Activated T-helper 1 cell treated with Interleukin-2 at 50 U/mL for 16 hours (primary cell): Measurements from ENCODE around the gene ITK.
"Not testable (repeated sequence)": the region's sequence is repeated elsewhere in the genome, so short reads cannot be mapped to it uniquely, and the experiment has no call there.

ENCODE experiments used
- DNase-seq: peaks from one replicate; pipeline ENCODE4 v3.0.0-alpha.2; 2020; ENCODE audit warnings: low read depth

Gene ITK

GRCh38 chr5:157212307-157212706 is 31.7 kb downstream of the ITK start:
- no peak for DNase-seq

- DNase-seq, result no peak
Measured at GRCh38 chr5:157213527-157214243, 33.0 kb downstream of the ITK start.

GRCh38 chr5:157214415-157214814 is 33.8 kb downstream of the ITK start:
- DNase-seq, result no peak

- DNase-seq, result no peak
Measured at GRCh38 chr5:157214861-157215513, 34.3 kb downstream of the ITK start.

GRCh38 chr5:157215514-157216167 is 35.0 kb downstream of the ITK start:
- DNase-seq, result no peak

- DNase-seq, result no peak
Measured at GRCh38 chr5:157216391-157217142, 35.9 kb downstream of the ITK start.

- peak; percentile 31 for DNase-seq
Measured at GRCh38 chr5:157217289-157218024, 36.8 kb downstream of the ITK start.

GRCh38 chr5:157219491-157220271 is 39.0 kb downstream of the ITK start:
- no peak for DNase-seq

GRCh38 chr5:157221959-157222358 is 41.3 kb downstream of the ITK start:
- no peak for DNase-seq

GRCh38 chr5:157222506-157223230 is 42.0 kb downstream of the ITK start:
- peak; percentile 31 for DNase-seq

- DNase-seq, result no peak
Measured at GRCh38 chr5:157225469-157226422, 45.1 kb downstream of the ITK start.

- DNase-seq, result no peak
Measured at GRCh38 chr5:157230610-157231009, 50.0 kb downstream of the ITK start.

GRCh38 chr5:157232706-157233105 is 52.1 kb downstream of the ITK start:
- DNase-seq, result no peak

- DNase-seq, result no peak
Measured at GRCh38 chr5:157233515-157233914, 52.9 kb downstream of the ITK start.

GRCh38 chr5:157236423-157236822 is 55.8 kb downstream of the ITK start:
- DNase-seq, result no peak

GRCh38 chr5:157241483-157241882 is 60.8 kb downstream of the ITK start:
- no peak for DNase-seq

GRCh38 chr5:157244704-157245103 is 64.1 kb downstream of the ITK start:
- DNase-seq, result not testable (repeated sequence)

GRCh38 chr5:157245476-157245875 is 64.8 kb downstream of the ITK start:
- no peak for DNase-seq

- no peak for DNase-seq
Measured at GRCh38 chr5:157245886-157246285, 65.2 kb downstream of the ITK start.
